Endothelial cell of umbilical vein (primary cell): Measurements from ENCODE around the gene NSUN7. TPM values are rescaled to one million over a fixed set of nuclear protein-coding genes. Genes with fewer than 3 reads are reported as not detected.

Experiments
- BruUV-seq: library from RNA; stranded (reverse); fragments of 400-500 nt; replicated peaks from 2 replicates; lab custom pipeline; 2021; lab: Mats Ljungman, UMichigan
- CTCF ChIA-PET: fragments of 300-600, 350-600 bp; sonication (Branson Sonifier 250); formaldehyde crosslinking; loops from one replicate; lab custom pipeline; 2021; ENCODE audit warnings: antibody characterized with exemption, inconsistent platforms; lab: Charles Lee
- POLR2A ChIA-PET: fragments of 300-600, 350-600 bp; sonication (Branson Sonifier 250); formaldehyde crosslinking; loops from one replicate; lab custom pipeline; 2021; ENCODE audit warnings: antibody characterized with exemption, inconsistent platforms; lab: Charles Lee
- DNase-seq: peaks from one replicate; pipeline ENCODE4 v3.0.0-alpha.2; 2011; ENCODE audit warnings: low read depth, low spot score
- FAIRE-seq: peaks from 2 replicates; lab custom pipeline; 2011; peaks lifted over from hg19 to GRCh38; lab: Jason Lieb, UNC
- H2AFZ ChIP-seq: 2 replicates; pipeline ENCODE4 v1.6.0; 2012; ENCODE audit warnings: low read depth, low read length, control low read depth, inconsistent platforms
- H3K27ac ChIP-seq: 2 replicates; pipeline ENCODE4 v1.5.1; 2011; ENCODE audit warnings: low read depth, mild to moderate bottlenecking, control low read depth, low read length, moderate library complexity; ENCODE audit not compliant: insufficient read depth
- H3K27me3 ChIP-seq, 2 experiments: 2 replicates each; pipeline versions ENCODE4 v1.6.0 to v1.6.1; 2011; ENCODE audit warnings: low read length in 2 of 2, mixed read lengths in 1 of 2; ENCODE audit not compliant: control insufficient read depth in 2 of 2, insufficient read depth in 2 of 2
- H3K36me3 ChIP-seq, 2 experiments: 2 replicates in 1 of 2; 3 replicates in 1 of 2; pipeline ENCODE4 v1.5.1; 2011; ENCODE audit warnings: low read length in 2 of 2, mild to moderate bottlenecking in 1 of 2, moderate library complexity in 1 of 2; ENCODE audit not compliant: control insufficient read depth in 2 of 2, insufficient read depth in 2 of 2; ENCODE audit errors: extremely low read depth in 1 of 2
- H3K4me1 ChIP-seq: 3 replicates; pipeline ENCODE4 v1.5.1; 2011; ENCODE audit warnings: mild to moderate bottlenecking, low read length; ENCODE audit not compliant: control insufficient read depth, insufficient read depth; ENCODE audit errors: extremely low read depth
- H3K4me2 ChIP-seq: 2 replicates; pipeline ENCODE4 v1.6.1; 2011; ENCODE audit warnings: low read length, control low read depth, mixed read lengths; ENCODE audit not compliant: insufficient read depth
- H3K4me3 ChIP-seq, 3 experiments: fragments of 200-600 bp in 1 of 3; sonication (generic), shearing (Covaris generic) in 1 of 3; replicated peaks in 1 of 3; 2 replicates each; pipeline ENCODE4 v1.5.1; 2011 to 2016; ENCODE audit warnings: control low read depth in 3 of 3, low read length in 3 of 3, mild to moderate bottlenecking in 2 of 3, inconsistent platforms in 1 of 3, low read depth in 1 of 3, moderate library complexity in 1 of 3; ENCODE audit not compliant: insufficient read depth in 1 of 3
- H3K79me2 ChIP-seq: 2 replicates; pipeline ENCODE4 v1.6.0; 2012; ENCODE audit warnings: low read length, inconsistent platforms; ENCODE audit not compliant: control insufficient read depth, insufficient read depth
- H3K9ac ChIP-seq: replicated peaks from 2 replicates; pipeline ENCODE3; 2011; ENCODE audit warnings: low read length, control low read depth; ENCODE audit not compliant: insufficient read depth; ENCODE audit errors: extremely low read depth
- H3K9me1 ChIP-seq: replicated peaks from 3 replicates; pipeline ENCODE4 v1.6.0; 2011; ENCODE audit warnings: mild to moderate bottlenecking, low read length; ENCODE audit not compliant: control insufficient read depth, insufficient read depth; ENCODE audit errors: extremely low read depth
- H3K9me3 ChIP-seq: replicated peaks from 2 replicates; pipeline ENCODE4 v1.5.1; 2012; ENCODE audit warnings: low read length, inconsistent platforms; ENCODE audit not compliant: control insufficient read depth, insufficient read depth
- H4K20me1 ChIP-seq: replicated peaks from 2 replicates; pipeline ENCODE3; 2011; ENCODE audit warnings: mild to moderate bottlenecking, low read length; ENCODE audit not compliant: control insufficient read depth, insufficient read depth; ENCODE audit errors: extremely low read depth
- CTCF ChIP-seq, 2 donors: IDR thresholded peaks; 1 replicate in 1 of 2; 2 replicates in 1 of 2; pipeline ENCODE4 v1.5.1; 2011; ENCODE audit warnings: low read length in 2 of 2, mild to moderate bottlenecking in 2 of 2, moderate library complexity in 2 of 2, control low read depth in 1 of 2, inconsistent platforms in 1 of 2, low read depth in 1 of 2; ENCODE audit not compliant: insufficient read depth in 1 of 2; ENCODE audit errors: extremely low read depth in 1 of 2
- EZH2 ChIP-seq: IDR thresholded peaks from 2 replicates; pipeline ENCODE4 v1.6.1; 2012; ENCODE audit warnings: borderline replicate concordance, low read depth, mild to moderate bottlenecking, moderate library complexity, low read length, inconsistent platforms; ENCODE audit not compliant: severe bottlenecking
- FOS ChIP-seq: IDR thresholded peaks from 2 replicates; pipeline ENCODE4 v1.6.1; 2011; ENCODE audit warnings: mild to moderate bottlenecking, low read length, moderate library complexity, borderline replicate concordance; ENCODE audit not compliant: insufficient read depth
- GATA2 ChIP-seq: IDR thresholded peaks from 2 replicates; pipeline ENCODE4 v1.7.0; 2011; ENCODE audit warnings: low read depth, mild to moderate bottlenecking, moderate library complexity, mixed read lengths, low read length; ENCODE audit not compliant: insufficient read length, insufficient read depth
- JUN ChIP-seq: IDR thresholded peaks from 2 replicates; pipeline ENCODE4 v1.6.1; 2011; ENCODE audit warnings: borderline replicate concordance, low read depth; ENCODE audit not compliant: insufficient read length, insufficient read depth
- MAX ChIP-seq: IDR thresholded peaks from 2 replicates; pipeline ENCODE4 v1.6.1; 2011; ENCODE audit not compliant: insufficient read depth, insufficient read length
- MYC ChIP-seq: IDR thresholded peaks from one replicate; pipeline ENCODE4 v1.6.1; 2011; ENCODE audit warnings: mild to moderate bottlenecking, low read depth, low read length
- POLR2A ChIP-seq: IDR thresholded peaks from 2 replicates; pipeline ENCODE4 v1.6.1; 2012; ENCODE audit warnings: low read depth, mild to moderate bottlenecking, control low read depth, low read length
- POLR2AphosphoS5 ChIP-seq: IDR thresholded peaks from 2 replicates; pipeline ENCODE4 v1.6.1; 2012; ENCODE audit warnings: low read depth, mild to moderate bottlenecking, control low read depth, low read length, moderate library complexity; ENCODE audit not compliant: insufficient read depth
- dilution Hi-C: fragments of 300-500 bp; cut with MboI; formaldehyde crosslinking; loops from one replicate; pipeline ENCODE4 v1.15.0; 2019; ENCODE audit warnings: low sequenced_read_pairs; ENCODE audit not compliant: extremely low pct_ligation_motif_present
- intact Hi-C: fragments of 100-400 bp; cut with micrococcal nuclease; formaldehyde crosslinking; loops from one replicate; pipeline ENCODE4 v1.10.0; 2022
- polyA plus RNA-seq, 4 experiments: library from polyadenylated mRNA; depleted of rRNA in 3 of 4; stranded (reverse) in 3 of 4; unstranded in 1 of 4; fragments of >200 nt; gene quantifications; 2 replicates each; pipeline versions ENCODE4 v1.2.1 to v1.2.3, GENCODE V29; 2011 to 2012; ENCODE audit warnings: missing spikeins in 1 of 4
- total RNA-seq: library from RNA; stranded (reverse); gene quantifications from 2 replicates; pipeline ENCODE4 v1.2.3, GENCODE V29; 2021

The NSUN7 gene
- total and polyA plus RNA-seq, 2 donors (not counting 3 experiments of a cell fraction or from before 2014, with no cell fraction given), result 0.03 to 0.20 TPM

GRCh38 chr4:40832175-40832574 is 82.4 kb downstream of the NSUN7 start:
- H3K9me1 ChIP-seq, result no peaks in the 10 kb centered on the region
- dilution Hi-C loops, result no loop called here
- POLR2A ChIA-PET, result no interaction called here
- no peak for TF ChIP-seq MAX
- no peak for TF ChIP-seq POLR2AphosphoS5
- TF ChIP-seq POLR2A, result no peak
- no peak for TF ChIP-seq MYC
- no peak for TF ChIP-seq FOS
- TF ChIP-seq JUN, result no peak
- no peak for TF ChIP-seq GATA2
- no peak for TF ChIP-seq EZH2
- no peak for TF ChIP-seq CTCF (IDR thresholded peaks at IDR 0.05; ENCODE audit: extremely low read depth in 1 of 2, insufficient read depth in 1 of 2, low read depth in 1 of 2, low read length in 2 of 2)
- no peaks in the 10 kb centered on the region for H3K4me1 ChIP-seq
- H3K27ac ChIP-seq, result no peak overlapping the region
- H2AFZ ChIP-seq, result no peak overlapping the region
- CTCF ChIA-PET, result interaction anchor here (0.9 kb wide), 1 partner anchor 9 kb away, joined by 3 read pairs; no protein-coding TSS in a partner anchor
- peaks cover 7 to 27% of the 10 kb centered on the region in 2 experiments for H3K36me3 ChIP-seq
- H3K4me2 ChIP-seq, result no peak overlapping the region
- H4K20me1 ChIP-seq, result no peaks in the 10 kb centered on the region
- H3K4me3 ChIP-seq, result no peak overlapping the region
- H3K27me3 ChIP-seq, result no peaks in the 10 kb centered on the region
- H3K9me3 ChIP-seq, result no peaks in the 10 kb centered on the region
- no peak overlapping the region for H3K9ac ChIP-seq
- no peaks in the 10 kb centered on the region for H3K79me2 ChIP-seq
- no TSS peak for BruUV-seq
- DNase-seq (no peak), FAIRE-seq (no peak)
- intact Hi-C loops, result no loop called here
